Activated naive CD8-positive, alpha-beta T cell treated with anti-CD3 and anti-CD28 coated beads, Interleukin-2, amount 10 ng/mL, durations not matched to agents 7 days and 5 days (primary cell): Measurements from ENCODE around the gene ITGB7. TPM values are rescaled to one million over a fixed set of nuclear protein-coding genes. Genes with fewer than 3 reads are reported as not detected.
"Not testable (repeated sequence)": the region's sequence is repeated elsewhere in the genome, so short reads cannot be mapped to it uniquely, and the experiment has no call there.

Experiments
- ATAC-seq: fragments of 150-1000 bp; cut with Tn5 transposase; one replicate; pipeline ENCODE4 v1.10.0; 2021; ENCODE audit warnings: low read depth, moderate library complexity
- POLR2A ChIA-PET: fragments of 350-600 bp; sonication (Branson Sonifier 250); formaldehyde crosslinking; loops from one replicate; lab custom pipeline; 2021; ENCODE audit warnings: antibody characterized with exemption; lab: Charles Lee
- DNase-seq: peaks from one replicate; pipeline ENCODE4 v3.0.0; 2021
- H3K27ac Mint-ChIP-seq: one replicate; pipeline ENCODE4 v1.8.0; 2022; ENCODE audit warnings: mild to moderate bottlenecking, mixed read lengths
- H3K27me3 Mint-ChIP-seq: one replicate; pipeline ENCODE4 v1.8.0; 2022; ENCODE audit warnings: mild to moderate bottlenecking, moderate library complexity, mixed read lengths
- H3K36me3 Mint-ChIP-seq: one replicate; pipeline ENCODE4 v1.8.0; 2021; ENCODE audit warnings: mild to moderate bottlenecking, mixed read lengths
- H3K4me1 Mint-ChIP-seq: one replicate; pipeline ENCODE4 v1.8.0; 2021; ENCODE audit warnings: mixed read lengths
- H3K4me3 Mint-ChIP-seq: one replicate; pipeline ENCODE4 v1.8.0; 2022; ENCODE audit warnings: mild to moderate bottlenecking, moderate library complexity, mixed read lengths
- H3K9me3 Mint-ChIP-seq: one replicate; pipeline ENCODE4 v1.8.0; 2021; ENCODE audit warnings: mixed read lengths
- total RNA-seq, 2 experiments: library from RNA; stranded (reverse); gene quantifications; one replicate each; pipeline ENCODE4 v1.2.3, GENCODE V29; 2021

ITGB7 gene
- total RNA-seq, 2 experiments from 2014 or later: 415 to 420 TPM

DNA sequence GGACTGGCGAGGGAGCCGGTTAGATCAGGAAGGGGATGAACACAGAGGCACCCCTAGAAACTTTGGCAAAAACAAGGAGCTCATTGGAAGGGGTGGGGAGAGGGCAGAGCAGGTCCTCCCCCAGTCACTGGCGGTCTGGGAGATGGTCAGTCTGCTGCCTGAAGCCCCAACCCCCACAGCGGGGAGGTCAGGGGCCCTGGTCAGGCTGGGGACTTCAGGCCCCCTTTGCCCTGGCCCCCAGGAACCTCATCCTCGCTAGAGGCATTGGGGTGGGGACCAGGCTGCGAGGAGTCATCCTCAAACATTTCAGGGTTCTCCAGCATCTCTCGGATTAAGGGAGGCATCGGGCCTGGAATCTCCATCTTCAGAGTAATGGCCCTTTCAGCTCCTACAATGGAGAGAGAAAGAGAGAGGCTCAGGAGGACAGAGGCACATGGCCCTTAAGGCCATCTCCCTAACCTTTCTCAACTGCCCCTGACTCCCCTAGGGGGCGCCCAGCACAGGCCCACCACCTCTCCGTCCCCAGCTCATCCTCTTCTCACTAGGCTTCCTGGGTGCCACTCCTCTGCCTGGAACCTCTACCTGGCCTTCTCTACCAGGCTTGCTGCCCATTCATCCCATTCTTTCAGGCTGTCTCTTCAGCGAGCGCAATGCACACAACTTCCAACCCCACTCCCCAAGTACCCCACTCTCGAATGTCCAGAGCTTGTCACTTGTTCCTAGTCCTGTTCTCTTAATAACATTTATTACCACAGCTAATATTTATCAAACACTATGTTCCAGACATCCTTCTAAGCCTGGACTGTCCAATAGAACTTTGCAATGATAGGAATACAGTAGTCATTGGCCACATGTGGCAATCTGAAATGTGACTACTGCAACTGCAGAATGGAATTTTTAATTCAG is 4.7 kb upstream of the ITGB7 start:
- H3K27ac Mint-ChIP-seq: peak overlapping the region; percentile 13
- peaks cover 21% of the 10 kb centered on the region for H3K36me3 Mint-ChIP-seq
- no peak for ATAC-seq

GRCh38 chr12:53210843-53211242 is 3.8 kb upstream of the ITGB7 start:
- no peak for ATAC-seq
- Mint-ChIP-seq H3K4me3 (peak overlapping the region; percentile 8), H3K36me3 (peaks cover 20% of the 10 kb centered on the region), H3K27me3 (no peaks in the 10 kb centered on the region), H3K9me3 (no peaks in the 10 kb centered on the region), H3K27ac (no peak overlapping the region), H3K4me1 (peaks cover 55% of the 10 kb centered on the region)
- DNase-seq: no peak
- POLR2A ChIA-PET: interaction anchor here (0.8 to 5.8 kb wide), 8 partner anchors 9 to 63 kb away, joined by 3 to 45 read pairs (median 6); partner anchors contain the start of gene ESPL1

More for the DNA sequence above, 4.7 kb upstream of the ITGB7 start:
- no peaks in the 10 kb centered on the region for H3K27me3 Mint-ChIP-seq
- DNase-seq: peak; percentile 45
- H3K4me3 Mint-ChIP-seq: no peak overlapping the region
- no peaks in the 10 kb centered on the region for H3K9me3 Mint-ChIP-seq
- POLR2A ChIA-PET: interaction anchor here (0.6 to 5.8 kb wide), 9 partner anchors 8 to 75 kb away, joined by 3 to 45 read pairs (median 8); partner anchors contain the start of genes CSAD, ESPL1 and ZNF740
- H3K4me1 Mint-ChIP-seq: peaks cover 62% of the 10 kb centered on the region

GRCh38 chr12:53208877-53209463 is 1.9 kb upstream of the ITGB7 start:
- Mint-ChIP-seq H3K9me3 (no peaks in the 10 kb centered on the region), H3K27me3 (no peaks in the 10 kb centered on the region), H3K4me1 (peaks cover 48% of the 10 kb centered on the region), H3K27ac (peak overlapping the region; percentile 98), H3K36me3 (peaks cover 20% of the 10 kb centered on the region), H3K4me3 (peak overlapping the region; percentile 92)
- peak; percentile 55 for DNase-seq
- POLR2A ChIA-PET: interaction anchor here (0.6 to 5.8 kb wide), 14 partner anchors 8 to 180 kb away, joined by 3 to 57 read pairs (median 5); partner anchors contain the start of genes CSAD, ESPL1, PFDN5 and SOAT2
- peak; percentile 17 for ATAC-seq

GRCh38 chr12:53208435-53208834 is 1.4 kb upstream of the ITGB7 start:
- peak overlapping the region; percentile 98 for H3K27ac Mint-ChIP-seq
- H3K4me3 Mint-ChIP-seq: peak overlapping the region; percentile 92
- H3K27me3 Mint-ChIP-seq: no peaks in the 10 kb centered on the region
- DNase-seq (no peak), ATAC-seq (no peak)
- POLR2A ChIA-PET: interaction anchor here (1.0 to 5.8 kb wide), 12 partner anchors 8 to 115 kb away, joined by 3 to 57 read pairs (median 6); partner anchors contain the start of genes CSAD, ESPL1, PFDN5 and SOAT2
- no peaks in the 10 kb centered on the region for H3K9me3 Mint-ChIP-seq
- peaks cover 22% of the 10 kb centered on the region for H3K36me3 Mint-ChIP-seq
- peaks cover 48% of the 10 kb centered on the region for H3K4me1 Mint-ChIP-seq

GRCh38 chr12:53205747-53206419 is 1.2 kb downstream of the ITGB7 start:
- no peaks in the 10 kb centered on the region for H3K9me3 Mint-ChIP-seq
- DNase-seq: peak; percentile 77
- H3K4me3 Mint-ChIP-seq: peak overlapping the region; percentile 92
- ATAC-seq: peak; percentile 69
- H3K36me3 Mint-ChIP-seq: peaks cover 27% of the 10 kb centered on the region
- POLR2A ChIA-PET: interaction anchor here (0.5 to 5.8 kb wide), 13 partner anchors 8 to 62 kb away, joined by 3 to 57 read pairs (median 4); partner anchors contain the start of genes CSAD, ESPL1 and ZNF740
- peaks cover 50% of the 10 kb centered on the region for H3K4me1 Mint-ChIP-seq
- H3K27me3 Mint-ChIP-seq: no peaks in the 10 kb centered on the region
- H3K27ac Mint-ChIP-seq: peak overlapping the region; percentile 92

- peak overlapping the region; percentile 53 for H3K4me3 Mint-ChIP-seq
- peak overlapping the region; percentile 28 for H3K27ac Mint-ChIP-seq
- H3K27me3 Mint-ChIP-seq: no peaks in the 10 kb centered on the region
- POLR2A ChIA-PET: no interaction called here
- no peaks in the 10 kb centered on the region for H3K9me3 Mint-ChIP-seq
- H3K4me1 Mint-ChIP-seq: peaks cover 58% of the 10 kb centered on the region
- peaks cover 38% of the 10 kb centered on the region for H3K36me3 Mint-ChIP-seq
- ATAC-seq (no peak), DNase-seq (no peak)
Measured at GRCh38 chr12:53204351-53204750, 2.7 kb downstream of the ITGB7 start.

DNA sequence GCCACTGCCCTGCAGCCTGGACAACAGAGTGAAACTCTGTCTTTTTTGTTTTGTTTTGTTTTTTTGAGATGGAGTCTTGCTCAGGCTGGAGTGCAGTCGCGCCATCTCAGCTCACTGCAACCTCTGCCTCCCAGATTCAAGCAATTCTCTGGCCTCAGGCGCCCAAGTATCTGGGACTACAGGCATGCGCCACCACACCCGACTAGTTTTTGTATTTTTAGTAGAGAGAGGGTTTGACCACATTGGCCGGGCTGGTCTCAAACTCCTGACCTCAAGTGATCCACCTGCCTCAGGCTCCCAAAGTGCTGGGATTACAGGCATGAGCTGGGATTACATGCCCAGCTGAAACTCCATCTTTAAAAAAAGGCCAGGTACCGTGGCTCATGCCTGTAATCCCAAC is 4.7 kb downstream of the ITGB7 start:
- ATAC-seq, H3K27me3 Mint-ChIP-seq, H3K4me3 Mint-ChIP-seq, DNase-seq, H3K27ac Mint-ChIP-seq, H3K9me3 Mint-ChIP-seq: not testable (repeated sequence)
- H3K36me3 Mint-ChIP-seq: peaks cover 42% of the 10 kb centered on the region
- H3K4me1 Mint-ChIP-seq: peaks cover 56% of the 10 kb centered on the region
- POLR2A ChIA-PET: interaction anchor here (1.2 to 8.4 kb wide), 3 partner anchors 15 to 66 kb away, joined by 5 to 56 read pairs (median 6); partner anchors contain the start of genes CSAD, ESPL1 and ZNF740

DNA sequence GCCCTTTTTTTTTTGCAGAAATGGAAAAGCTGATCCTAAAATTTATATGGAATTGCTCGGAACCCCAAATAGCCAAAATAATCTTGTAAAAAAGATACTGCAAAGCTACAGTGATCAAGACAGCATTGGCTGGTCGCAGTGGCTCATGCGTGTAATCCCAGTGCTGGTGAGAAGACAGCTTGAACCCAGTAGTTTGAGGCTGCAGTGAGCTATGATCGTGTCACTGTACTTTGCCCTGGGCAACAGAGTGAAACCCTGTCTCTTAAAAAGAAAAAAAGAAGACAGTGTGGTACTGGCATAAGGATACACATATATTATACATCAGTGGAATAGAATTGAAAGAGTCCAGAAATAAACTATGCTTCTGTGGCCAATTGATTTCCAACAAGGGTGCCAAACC is 5.4 kb downstream of the ITGB7 start:
- Mint-ChIP-seq H3K9me3 (no peaks in the 10 kb centered on the region), H3K4me3 (peak overlapping the region; percentile 16), H3K4me1 (peaks cover 54% of the 10 kb centered on the region), H3K27ac (peak overlapping the region; percentile 44), H3K27me3 (no peaks in the 10 kb centered on the region), H3K36me3 (peaks cover 47% of the 10 kb centered on the region)
- POLR2A ChIA-PET: interaction anchor here (0.9 to 8.4 kb wide), 6 partner anchors 9 to 67 kb away, joined by 3 to 56 read pairs (median 4); partner anchors contain the start of genes CSAD, ESPL1 and ZNF740
- ATAC-seq: no peak
- no peak for DNase-seq

- Mint-ChIP-seq H3K4me1 (peaks cover 54% of the 10 kb centered on the region), H3K4me3 (peak overlapping the region; percentile 69)
Measured at GRCh38 chr12:53201177-53201541, 5.9 kb downstream of the ITGB7 start.

DNA sequence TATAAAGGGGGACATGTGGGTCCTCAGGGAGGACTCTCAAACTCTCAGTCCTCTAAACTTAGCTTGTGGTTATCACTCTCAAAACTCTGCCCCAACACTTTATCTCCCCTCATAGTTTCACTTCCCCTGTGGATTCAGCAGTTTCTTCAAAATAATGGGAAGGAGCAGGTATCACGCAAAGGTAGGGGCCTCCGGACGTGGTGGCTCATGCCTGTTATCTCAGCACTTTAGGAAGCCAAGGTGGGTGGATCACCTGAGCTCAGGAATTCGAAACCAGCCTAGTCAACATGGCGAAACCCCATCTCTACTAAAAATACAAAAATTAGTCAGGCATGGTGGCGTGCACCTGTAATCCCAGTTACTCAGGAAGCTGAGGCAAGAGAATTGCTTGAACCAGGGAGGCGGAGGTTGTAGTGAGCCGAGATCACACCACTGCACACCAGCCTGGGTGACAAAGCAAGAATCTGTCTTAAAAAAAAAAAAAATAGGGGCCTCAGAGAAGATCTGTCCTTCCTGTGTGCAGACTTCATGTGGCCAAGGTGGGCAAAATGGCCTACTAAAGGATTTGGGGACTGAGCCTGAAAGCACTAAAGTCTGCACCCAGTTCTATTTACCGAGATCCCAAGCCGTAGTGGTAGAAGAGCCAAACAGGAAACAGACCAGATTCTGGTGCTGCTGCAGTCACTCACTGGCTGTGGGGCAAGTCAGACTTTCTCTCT is 6.4 kb downstream of the ITGB7 start:
- H3K36me3 Mint-ChIP-seq: peaks cover 51% of the 10 kb centered on the region
- H3K9me3 Mint-ChIP-seq: no peaks in the 10 kb centered on the region
- H3K27me3 Mint-ChIP-seq: no peaks in the 10 kb centered on the region
- DNase-seq (peak; percentile 40), ATAC-seq (peak; percentile 46)
- H3K27ac Mint-ChIP-seq: peak overlapping the region; percentile 80
- H3K4me1 Mint-ChIP-seq: peaks cover 53% of the 10 kb centered on the region
- peak overlapping the region; percentile 69 for H3K4me3 Mint-ChIP-seq
- POLR2A ChIA-PET: interaction anchor here (1.3 to 8.4 kb wide), 7 partner anchors 8 to 68 kb away, joined by 3 to 56 read pairs (median 4); partner anchors contain the start of genes CSAD, ESPL1 and ZNF740

More at GRCh38 chr12:53201177-53201541, 5.9 kb downstream of the ITGB7 start:
- no peak for ATAC-seq
- H3K36me3 Mint-ChIP-seq: peaks cover 49% of the 10 kb centered on the region
- no peaks in the 10 kb centered on the region for H3K9me3 Mint-ChIP-seq
- POLR2A ChIA-PET: interaction anchor here (0.9 to 8.4 kb wide), 7 partner anchors 7 to 67 kb away, joined by 3 to 56 read pairs (median 4); partner anchors contain the start of genes CSAD, ESPL1 and ZNF740
- DNase-seq: no peak
- peak overlapping the region; percentile 80 for H3K27ac Mint-ChIP-seq
- no peaks in the 10 kb centered on the region for H3K27me3 Mint-ChIP-seq

GRCh38 chr12:53200107-53200457 is 7.0 kb downstream of the ITGB7 start:
- H3K27me3 Mint-ChIP-seq: no peaks in the 10 kb centered on the region
- peaks cover 52% of the 10 kb centered on the region for H3K36me3 Mint-ChIP-seq
- ATAC-seq (no peak), DNase-seq (peak; percentile 28)
- H3K4me3 Mint-ChIP-seq: peak overlapping the region; percentile 69
- peaks cover 53% of the 10 kb centered on the region for H3K4me1 Mint-ChIP-seq
- POLR2A ChIA-PET: interaction anchor here (1.3 to 8.4 kb wide), 7 partner anchors 8 to 68 kb away, joined by 3 to 56 read pairs (median 4); partner anchors contain the start of genes CSAD, ESPL1 and ZNF740
- H3K9me3 Mint-ChIP-seq: no peaks in the 10 kb centered on the region
- peak overlapping the region; percentile 80 for H3K27ac Mint-ChIP-seq

DNA sequence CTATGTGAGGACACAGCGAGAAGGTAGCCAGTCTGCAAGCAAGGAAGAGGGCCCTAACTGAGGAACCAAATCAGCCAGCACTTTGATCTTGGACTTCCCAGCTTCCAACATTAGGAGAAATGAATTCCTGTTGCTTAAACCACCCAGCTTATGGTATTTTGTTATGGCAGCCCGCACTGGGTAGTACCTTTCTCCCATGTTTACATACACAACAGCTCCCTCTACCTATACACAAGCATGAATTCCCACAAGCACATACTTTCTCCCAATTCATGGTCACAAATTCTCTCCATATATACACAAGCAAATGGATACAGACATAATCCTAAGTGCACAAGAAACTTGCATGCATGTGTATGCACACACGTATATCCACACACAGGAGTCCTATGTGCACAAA is 7.4 kb downstream of the ITGB7 start:
- POLR2A ChIA-PET: interaction anchor here (0.8 to 8.4 kb wide), 12 partner anchors 9 to 145 kb away, joined by 3 to 56 read pairs (median 4); partner anchors contain the start of genes CSAD, ESPL1, ITGB7 and ZNF740
- H3K4me3 Mint-ChIP-seq: peak overlapping the region; percentile 69
- ATAC-seq (no peak), DNase-seq (no peak)
- no peaks in the 10 kb centered on the region for H3K9me3 Mint-ChIP-seq
- H3K27ac Mint-ChIP-seq: peak overlapping the region; percentile 80
- H3K4me1 Mint-ChIP-seq: peaks cover 53% of the 10 kb centered on the region
- H3K27me3 Mint-ChIP-seq: no peaks in the 10 kb centered on the region
- peaks cover 52% of the 10 kb centered on the region for H3K36me3 Mint-ChIP-seq
